Aorta (tissue), 5 donors: ENCODE measurements around the gene NCOA1. TPM values are rescaled to one million over a fixed set of nuclear protein-coding genes. Genes with fewer than 3 reads are reported as not detected.

Experiments used
- ATAC-seq: fragments of 200-7000 bp; cut with Tn5 transposase; one replicate; pipeline ENCODE4 v1.9.1; 2022; ENCODE audit warnings: moderate library complexity; ENCODE audit not compliant: low FRiP score
- DNase-seq, 2 donors: peaks; one replicate each; pipeline ENCODE4 v3.0.0-alpha.2; 2020
- H3K27ac ChIP-seq, 2 donors: one replicate each; pipeline ENCODE4 v1.5.1; 2013; ENCODE audit warnings: low read length in 2 of 2, mild to moderate bottlenecking in 2 of 2, moderate library complexity in 2 of 2, control low read depth in 1 of 2, inconsistent platforms in 1 of 2, low read depth in 1 of 2
- H3K27me3 ChIP-seq, 2 donors: one replicate each; pipeline ENCODE4 v1.6.1; 2013; ENCODE audit warnings: control low read depth in 1 of 2, low read length in 1 of 2, mild to moderate bottlenecking in 1 of 2, moderate library complexity in 1 of 2; ENCODE audit not compliant: insufficient read depth in 2 of 2, control insufficient read depth in 1 of 2
- H3K36me3 ChIP-seq, 2 donors: one replicate each; pipeline ENCODE4 v1.6.1; 2013; ENCODE audit warnings: control low read depth in 1 of 2, low read length in 1 of 2, mild to moderate bottlenecking in 1 of 2; ENCODE audit not compliant: insufficient read depth in 2 of 2, control insufficient read depth in 1 of 2
- H3K4me1 ChIP-seq, 2 donors: one replicate each; pipeline ENCODE4 v1.6.1; 2013; ENCODE audit warnings: low read length in 2 of 2, control low read depth in 1 of 2, mild to moderate bottlenecking in 1 of 2, moderate library complexity in 1 of 2; ENCODE audit not compliant: insufficient read depth in 2 of 2, control insufficient read depth in 1 of 2
- H3K4me3 ChIP-seq, 2 donors: one replicate each; pipeline ENCODE4 v1.5.1; 2013; ENCODE audit warnings: low read length in 2 of 2, control low read depth in 1 of 2, mild to moderate bottlenecking in 1 of 2
- H3K9me3 ChIP-seq: one replicate; pipeline ENCODE4 v1.6.1; 2013; ENCODE audit warnings: mild to moderate bottlenecking, low read length; ENCODE audit not compliant: control insufficient read depth
- WGBS, 2 donors: extraction: QIAGEN DNeasy Blood & Tissue Kit; methylation state at CpG; one replicate each; pipeline ENCODE4 v1.1.7; 2013; 5-methylcytosine and 5-hydroxymethylcytosine counted together
- intact Hi-C, 2 donors: fragments of 100-400 bp; cut with DNase I; formaldehyde crosslinking; loops; one replicate each; pipeline versions ENCODE4 v1.14.2 to v1.15.0; 2022
- polyA plus RNA-seq, 2 donors: library from polyadenylated mRNA; stranded (reverse); fragments of 200-250 nt; gene quantifications; one replicate each; pipeline ENCODE4 v1.2.3, GENCODE V29; 2013
- total RNA-seq, 2 donors: library from RNA; stranded (reverse); fragmentation: NEBNext Ultra II Directional; extraction: Animal tissue kit (Norgen Biotek cat#: 25700); gene quantifications; one replicate each; pipeline ENCODE4 v1.2.1, GENCODE V29; 2021
- donor health status: healthy with polysubstance abuse.
- donor health status: Bipolar disorder and iron deficiency.
- donor health status: DM: no; HTN: no; CAD: no.
- donor health status: DM: no; HTN: no; CAD: no.
- donor health status: DM: yes; HTN: yes; CAD: no.

The NCOA1 gene
- total and polyA plus RNA-seq, 4 donors: 6.5 to 68.1 (median 26.7) TPM

- Histone ChIP-seq H3K9me3 (no peaks in the 10 kb centered on the region), H3K27ac (no peak overlapping the region), H3K4me1 (peaks cover 3 to 4% of the 10 kb centered on the region in 2 donors), H3K4me3 (peak overlapping the region in 1 of 2 donors; percentile 20), H3K36me3 (no peaks in the 10 kb centered on the region), H3K27me3 (no peaks in the 10 kb centered on the region)
- intact Hi-C loops: loop anchor here in 1 of 2 donors (5.0 kb wide), 1 partner anchor 299 kb away; the partner anchor contains the start of genes CENPO and PTRHD1
- ATAC-seq: no peak
- WGBS, 2 donors: 56 to 67% methylated on average over 1 of the region's 1 CpG
- no peak for DNase-seq
Measured at GRCh38 chr2:24493713-24494112, 2.7 kb downstream of the NCOA1 start.

- H3K4me3 ChIP-seq: no peak overlapping the region
- H3K4me1 ChIP-seq: peaks cover 3 to 4% of the 10 kb centered on the region in 2 donors
- H3K36me3 ChIP-seq: no peaks in the 10 kb centered on the region
- no peaks in the 10 kb centered on the region for H3K9me3 ChIP-seq
- 81 to 86% methylated on average over 7 of the region's 7 CpGs for WGBS, 2 donors
- no peaks in the 10 kb centered on the region for H3K27me3 ChIP-seq
- no peak overlapping the region for H3K27ac ChIP-seq
- intact Hi-C loops: loop anchor here in 1 of 2 donors (5.0 kb wide), 1 partner anchor 298 kb away; the partner anchor contains the start of genes CENPO and PTRHD1
- DNase-seq: no peak
- ATAC-seq: no peak
Measured at GRCh38 chr2:24494410-24494809, 3.4 kb downstream of the NCOA1 start.

GRCh38 chr2:24495451-24495850, 4.4 kb downstream of the NCOA1 start:
- ATAC-seq (no peak), DNase-seq (no peak)
- intact Hi-C loops: no loop called here
- Histone ChIP-seq H3K4me3 (no peak overlapping the region), H3K9me3 (no peaks in the 10 kb centered on the region), H3K27ac (no peak overlapping the region), H3K36me3 (no peaks in the 10 kb centered on the region), H3K27me3 (no peaks in the 10 kb centered on the region), H3K4me1 (peaks cover 4 to 6% of the 10 kb centered on the region in 2 donors)
- WGBS, 2 donors: 89 to 92% methylated on average over 4 of the region's 4 CpGs

GRCh38 chr2:24496959-24497358, 5.9 kb downstream of the NCOA1 start:
- no peaks in the 10 kb centered on the region for H3K9me3 ChIP-seq
- intact Hi-C loops: no loop called here
- H3K4me1 ChIP-seq: peaks cover 6 to 8% of the 10 kb centered on the region in 2 donors
- no peaks in the 10 kb centered on the region for H3K27me3 ChIP-seq
- no peaks in the 10 kb centered on the region for H3K36me3 ChIP-seq
- H3K4me3 ChIP-seq: no peak overlapping the region
- H3K27ac ChIP-seq: no peak overlapping the region
- DNase-seq: no peak
- no peak for ATAC-seq
- 73 to 81% methylated on average over 4 of the region's 4 CpGs for WGBS, 2 donors

GRCh38 chr2:24497685-24498084, 6.6 kb downstream of the NCOA1 start:
- Histone ChIP-seq H3K9me3 (no peaks in the 10 kb centered on the region), H3K4me3 (no peak overlapping the region), H3K27ac (no peak overlapping the region), H3K4me1 (peaks cover 8% of the 10 kb centered on the region in 2 donors), H3K36me3 (no peaks in the 10 kb centered on the region), H3K27me3 (no peaks in the 10 kb centered on the region)
- ATAC-seq (no peak), DNase-seq (no peak)
- intact Hi-C loops: no loop called here

GRCh38 chr2:24498121-24498520, 7.1 kb downstream of the NCOA1 start:
- ATAC-seq: no peak
- Histone ChIP-seq H3K4me3 (no peak overlapping the region), H3K9me3 (no peaks in the 10 kb centered on the region), H3K27me3 (no peaks in the 10 kb centered on the region), H3K27ac (no peak overlapping the region), H3K36me3 (no peaks in the 10 kb centered on the region), H3K4me1 (peaks cover 8% of the 10 kb centered on the region in 2 donors)
- WGBS, 2 donors: 95 to 96% methylated on average over 4 of the region's 4 CpGs
- intact Hi-C loops: no loop called here
- no peak for DNase-seq

- Histone ChIP-seq H3K4me3 (no peak overlapping the region), H3K4me1 (peaks cover 5 to 8% of the 10 kb centered on the region in 2 donors), H3K27me3 (no peaks in the 10 kb centered on the region), H3K9me3 (no peaks in the 10 kb centered on the region), H3K27ac (no peak overlapping the region), H3K36me3 (no peaks in the 10 kb centered on the region)
- DNase-seq (no peak), ATAC-seq (no peak)
- 76 to 79% methylated on average over 2 of the region's 2 CpGs for WGBS, 2 donors
- intact Hi-C loops: no loop called here
Measured at GRCh38 chr2:24501813-24502212, 10.8 kb downstream of the NCOA1 start.

- no peak for DNase-seq
- ATAC-seq: peak; percentile 36
- no peaks in the 10 kb centered on the region for H3K27me3 ChIP-seq
- H3K27ac ChIP-seq: no peak overlapping the region
- peaks cover 3 to 9% of the 10 kb centered on the region in 2 donors for H3K4me1 ChIP-seq
- no peaks in the 10 kb centered on the region for H3K9me3 ChIP-seq
- intact Hi-C loops: no loop called here
- WGBS, 2 donors: 96% methylated on average over 6 of the region's 6 CpGs
- H3K4me3 ChIP-seq: no peak overlapping the region
- H3K36me3 ChIP-seq: no peaks in the 10 kb centered on the region
Measured at GRCh38 chr2:24505534-24506275, 14.7 kb downstream of the NCOA1 start.

- Histone ChIP-seq H3K4me3 (no peak overlapping the region), H3K36me3 (no peaks in the 10 kb centered on the region), H3K27ac (no peak overlapping the region), H3K4me1 (peaks cover 0 to 6% of the 10 kb centered on the region in 2 donors), H3K9me3 (no peaks in the 10 kb centered on the region), H3K27me3 (no peaks in the 10 kb centered on the region)
- ATAC-seq: no peak
- WGBS, 2 donors: 84 to 85% methylated on average over 4 of the region's 4 CpGs
- DNase-seq: no peak
- intact Hi-C loops: no loop called here
Measured at GRCh38 chr2:24507549-24507948, 16.5 kb downstream of the NCOA1 start.
